HepG2 (cell line): ENCODE measurements around the gene ZNF484. TPM values are rescaled to one million over a fixed set of nuclear protein-coding genes. Genes with fewer than 3 reads are reported as not detected.
"Not testable (repeated sequence)": the region's sequence is repeated elsewhere in the genome, so short reads cannot be mapped to it uniquely, and the experiment has no call there.

ENCODE experiments used
- ATAC-seq: fragments of 200-7000 bp; cut with Tn5 transposase; 3 replicates; pipeline ENCODE4 v1.9.1; 2020; ENCODE audit warnings: mild to moderate bottlenecking, moderate library complexity
- BruUV-seq: library from RNA; stranded (reverse); fragments of 400-500 nt; replicated peaks from 2 replicates; lab custom pipeline; 2021; lab: Mats Ljungman, UMichigan
- CTCF ChIA-PET: fragments of 300-600 bp; formaldehyde crosslinking; extraction: SDS; loops from one replicate; lab custom pipeline; 2021; ENCODE audit warnings: low total read pairs, inconsistent platforms, low intra/inter-chr PET ratio; lab: Yijun Ruan, JAX
- POLR2A ChIA-PET: fragments of 350-600 bp; sonication (Branson Sonifier 250); formaldehyde crosslinking; loops from one replicate; lab custom pipeline; 2020; ENCODE audit warnings: antibody characterized with exemption, inconsistent platforms; lab: Yijun Ruan, JAX
- DNase-seq: peaks from one replicate; pipeline ENCODE4 v3.0.0-alpha.2; 2015; ENCODE audit warnings: low spot score
- FAIRE-seq: peaks from 3 replicates; lab custom pipeline; 2011; peaks lifted over from hg19 to GRCh38; lab: Jason Lieb, UNC
- H2AFZ ChIP-seq: one replicate; pipeline ENCODE4 v1.6.1; 2011; ENCODE audit warnings: low read length, inconsistent platforms
- H3K27ac ChIP-seq: fragments of 300-600 bp; 3 replicates; pipeline ENCODE4 v1.8.0; 2011; ENCODE audit warnings: mixed run types, mild to moderate bottlenecking, mixed read lengths, low read length, inconsistent platforms; ENCODE audit not compliant: insufficient read depth; ENCODE audit errors: extremely low read length
- H3K27me3 ChIP-seq, 2 experiments: fragments of 200-600 bp in 1 of 2; 2 replicates in 1 of 2; 3 replicates in 1 of 2; pipeline versions ENCODE4 v1.6.0 to v1.8.0; 2011; ENCODE audit warnings: low read length in 2 of 2, mild to moderate bottlenecking in 2 of 2, moderate library complexity in 2 of 2, inconsistent platforms in 1 of 2; ENCODE audit not compliant: insufficient read depth in 2 of 2, control insufficient read depth in 1 of 2
- H3K36me3 ChIP-seq, 2 experiments: fragments of 200-600 bp in 1 of 2; replicated peaks in 1 of 2; 2 replicates in 1 of 2; 3 replicates in 1 of 2; pipeline versions ENCODE4 v1.5.1 to v1.8.0; 2011; ENCODE audit warnings: low read length in 2 of 2, inconsistent platforms in 1 of 2; ENCODE audit not compliant: insufficient read depth in 2 of 2, control insufficient read depth in 1 of 2
- H3K4me1 ChIP-seq: 2 replicates; pipeline ENCODE4 v1.5.1; 2012; ENCODE audit warnings: low read length, inconsistent platforms; ENCODE audit not compliant: insufficient read depth
- H3K4me2 ChIP-seq: 2 replicates; pipeline ENCODE4 v1.6.0; 2011; ENCODE audit warnings: low read depth, low read length, inconsistent platforms
- H3K4me3 ChIP-seq, 3 experiments: fragments of 200-600 bp in 1 of 3; sonication (generic), shearing (Covaris generic) in 1 of 3; replicated peaks in 1 of 3; 2 replicates each; pipeline ENCODE4 v1.5.1; 2011 to 2016; ENCODE audit warnings: low read length in 3 of 3, inconsistent platforms in 2 of 3, low read depth in 2 of 3, mild to moderate bottlenecking in 2 of 3, control low read depth in 1 of 3, mixed read lengths in 1 of 3; ENCODE audit not compliant: insufficient read depth in 1 of 3
- H3K79me2 ChIP-seq: one replicate; pipeline ENCODE4 v1.6.1; 2011; ENCODE audit warnings: low read length, inconsistent platforms; ENCODE audit not compliant: insufficient read depth
- H3K9ac ChIP-seq: 2 replicates; pipeline ENCODE4 v1.6.0; 2011; ENCODE audit warnings: mild to moderate bottlenecking, low read depth, low read length, inconsistent platforms; ENCODE audit not compliant: insufficient read depth
- H3K9me3 ChIP-seq: 2 replicates; pipeline ENCODE4 v1.5.1; 2012; ENCODE audit warnings: mild to moderate bottlenecking, low read length
- H4K20me1 ChIP-seq: 2 replicates; pipeline ENCODE4 v1.6.0; 2011; ENCODE audit warnings: inconsistent platforms, mild to moderate bottlenecking, low read length, moderate library complexity; ENCODE audit not compliant: insufficient read depth
- ATF1 ChIP-seq: IDR thresholded peaks from 2 replicates; pipeline ENCODE4 v1.6.1; 2016; ENCODE audit warnings: mild to moderate bottlenecking, control low read depth
- CSRNP1 ChIP-seq: sonication (generic); formaldehyde crosslinking; IDR thresholded peaks from 2 replicates; pipeline ENCODE4 v1.8.1; 2023; ENCODE audit warnings: mild to moderate bottlenecking, missing genetic modification reagents
- GFI1 ChIP-seq: sonication (generic); formaldehyde crosslinking; IDR thresholded peaks from 2 replicates; pipeline ENCODE4 v1.5.0; 2020; ENCODE audit warnings: missing genetic modification reagents, mild to moderate bottlenecking, borderline replicate concordance
- GMEB2 ChIP-seq: IDR thresholded peaks from 2 replicates; pipeline ENCODE4 v1.6.1; 2016; ENCODE audit warnings: missing biosample characterization, missing genetic modification reagents, low read depth
- MAZ ChIP-seq, 2 experiments: sonication (generic) in 1 of 2; formaldehyde crosslinking in 1 of 2; IDR thresholded peaks; 2 replicates each; pipeline versions ENCODE4 v1.5.0 to v1.6.1; 2012 to 2020; ENCODE audit warnings: low read depth in 2 of 2, mild to moderate bottlenecking in 2 of 2, borderline replicate concordance in 1 of 2, improper control_type of control experiment in 1 of 2, low read length in 1 of 2, missing genetic modification reagents in 1 of 2, moderate library complexity in 1 of 2
- PAWR ChIP-seq: sonication (generic); formaldehyde crosslinking; IDR thresholded peaks from 2 replicates; pipeline ENCODE4 v1.4.0; 2020; ENCODE audit warnings: missing genetic modification reagents, mild to moderate bottlenecking, borderline replicate concordance
- SOX6 ChIP-seq, 2 experiments: fragments of 450-650 bp in 1 of 2; sonication (generic) in 1 of 2; formaldehyde crosslinking in 1 of 2; IDR thresholded peaks; 2 replicates each; pipeline versions ENCODE4 v1.4.0 to v1.6.1; 2017 to 2020; ENCODE audit warnings: antibody characterized with exemption in 1 of 2, mild to moderate bottlenecking in 1 of 2, missing genetic modification reagents in 1 of 2
- SRSF1 ChIP-seq: fragments of 200-400 bp; formaldehyde crosslinking; optimal IDR thresholded peaks from 2 replicates; pipeline ENCODE3; 2017; ENCODE audit warnings: mild to moderate bottlenecking, low read depth, low read length, moderate library complexity
- ZNF564 ChIP-seq: sonication (generic); formaldehyde crosslinking; IDR thresholded peaks from 2 replicates; pipeline ENCODE4 v1.8.1; 2023; ENCODE audit warnings: mild to moderate bottlenecking, missing genetic modification reagents
- ZNF737 ChIP-seq: sonication (generic); formaldehyde crosslinking; IDR thresholded peaks from 2 replicates; pipeline ENCODE4 v1.5.0; 2020; ENCODE audit warnings: missing genetic modification reagents, mild to moderate bottlenecking, borderline replicate concordance
- ZNF800 ChIP-seq: sonication (generic); formaldehyde crosslinking; IDR thresholded peaks from 2 replicates; pipeline ENCODE4 v1.4.0; 2020; ENCODE audit warnings: missing genetic modification reagents
- WGBS: methylation state at CpG from one replicate; pipeline ENCODE4 v1.1.6; 2017; ENCODE audit warnings: low lambda C conversion rate; 5-methylcytosine and 5-hydroxymethylcytosine counted together
- in situ Hi-C: cut with HindIII; loops from 2 replicates; pipeline ENCODE4 v1.10.0; 2017; ENCODE audit warnings: low pct_unique_long_range_greater_than_20kb; ENCODE audit not compliant: extremely low pct_ligation_motif_present
- intact Hi-C: fragments of 100-400 bp; cut with micrococcal nuclease; formaldehyde crosslinking; loops from one replicate; pipeline ENCODE4 v1.10.0; 2022; ENCODE audit not compliant: unreplicated experiment
- polyA plus RNA-seq, 8 experiments: library from polyadenylated mRNA; depleted of rRNA in 3 of 8; stranded (reverse) in 7 of 8; unstranded in 1 of 8; fragments of >200 nt; fragmentation: Illumina TruSeq in 4 of 8; extraction: Trizol in 4 of 8; gene quantifications; 2 replicates each; pipeline versions ENCODE4 v1.2.1 to v1.2.3, GENCODE V29; 2011 to 2016; ENCODE audit warnings: low read depth in 4 of 8, missing spikeins in 1 of 8, mixed read lengths in 1 of 8; ENCODE audit not compliant: insufficient read depth in 1 of 8
- total RNA-seq, 5 experiments: library from RNA; depleted of rRNA; stranded (reverse); fragments of >200 nt; fragmentation: Illumina TruSeq; extraction: Trizol; gene quantifications; 2 replicates each; pipeline ENCODE4 v1.2.3, GENCODE V29; 2016; ENCODE audit warnings: low read depth in 1 of 5

ZNF484 gene
- total and polyA plus RNA-seq, 2 of the 13 experiments (the other 11 are each of a cell fraction or from before 2014, with no cell fraction given): 0.96 to 7.2 TPM

GRCh38 chr9:92894711-92895362 is 17.0 kb upstream of the ZNF484 start (continued):
- TF ChIP-seq CSRNP1 (CRISPR knock-in tag): no peak
- no peak for TF ChIP-seq ZNF564
- no peak for TF ChIP-seq ATF1 (CRISPR knock-in tag)
- TF ChIP-seq SOX6 (IDR thresholded peaks at IDR 0.05): no peak
- no peak for TF ChIP-seq SOX6 (CRISPR knock-in tag; IDR thresholded peaks at IDR 0.05)
- no peak for TF ChIP-seq GMEB2 (CRISPR knock-in tag)
- TF ChIP-seq SRSF1: no peak
- no peak for TF ChIP-seq MAZ (IDR thresholded peaks at IDR 0.05; ENCODE audit: borderline replicate concordance, low read depth, low read length)
- no peak for TF ChIP-seq MAZ (CRISPR knock-in tag; IDR thresholded peaks at IDR 0.05; ENCODE audit: low read depth)
- TF ChIP-seq ZNF800 (CRISPR knock-in tag): no peak
- TF ChIP-seq ZNF737 (CRISPR knock-in tag): no peak
- TF ChIP-seq GFI1: no peak
- no peak for TF ChIP-seq PAWR

GRCh38 chr9:92893916-92894610 is 16.2 kb upstream of the ZNF484 start:
- intact Hi-C loops, H3K9ac ChIP-seq, H3K79me2 ChIP-seq, DNase-seq, H2AFZ ChIP-seq, H3K36me3 ChIP-seq, H3K9me3 ChIP-seq, H3K4me2 ChIP-seq, BruUV-seq, H4K20me1 ChIP-seq, FAIRE-seq, H3K27ac ChIP-seq, ATAC-seq, CTCF ChIA-PET, in situ Hi-C loops, H3K27me3 ChIP-seq, H3K4me3 ChIP-seq, POLR2A ChIA-PET: not testable (repeated sequence)
- H3K4me1 ChIP-seq: peaks cover 12% of the 10 kb centered on the region
- WGBS: 37% methylated on average over 4 of the region's 6 CpGs
